Right lobe of liver (tissue), 4 donors: ENCODE results near the gene PML.

Source experiments
- POLR2A ChIP-seq: fragments of 450-650 bp; IDR thresholded peaks from one replicate; pipeline ENCODE4 v1.6.1; 2017; ENCODE audit warnings: antibody characterized with exemption, mild to moderate bottlenecking
- TF ChIP-seq, protein P1 (sequence below), 4 donors: fragments of 200-600 bp in 3 of 4; fragments of 450-650 bp in 1 of 4; IDR thresholded peaks; one replicate each; pipeline versions ENCODE4 v1.5.1 to v1.8.0; 2016 to 2022; ENCODE audit warnings: antibody characterized with exemption in 4 of 4, mild to moderate bottlenecking in 2 of 4
- donor health status: DM: no; HTN: no; CAD: no.
- donor health status: DM: no; HTN: no; CAD: no.
- donor health status: DM: no; HTN: yes; CAD: no.

DNA sequence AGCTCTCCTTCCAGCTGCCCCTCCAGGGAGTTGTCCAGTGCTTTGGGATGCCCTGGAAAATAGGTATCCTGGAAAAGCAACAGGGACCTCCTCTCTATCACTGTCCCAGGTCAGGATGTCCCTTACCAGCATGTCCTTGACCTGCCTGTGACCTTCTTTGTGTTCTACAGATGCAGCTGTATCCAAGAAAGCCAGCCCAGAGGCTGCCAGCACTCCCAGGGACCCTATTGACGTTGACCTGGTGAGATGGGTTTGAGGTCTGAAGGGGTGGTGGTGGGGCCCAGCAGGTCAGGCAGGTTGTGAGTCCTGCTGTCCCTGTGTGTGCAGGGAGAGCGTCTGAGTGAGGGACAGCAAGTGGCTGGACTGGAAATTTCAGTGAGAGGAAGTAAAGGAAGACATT, 30.2 kb downstream of the PML start:
- TF ChIP-seq, protein P1, sequence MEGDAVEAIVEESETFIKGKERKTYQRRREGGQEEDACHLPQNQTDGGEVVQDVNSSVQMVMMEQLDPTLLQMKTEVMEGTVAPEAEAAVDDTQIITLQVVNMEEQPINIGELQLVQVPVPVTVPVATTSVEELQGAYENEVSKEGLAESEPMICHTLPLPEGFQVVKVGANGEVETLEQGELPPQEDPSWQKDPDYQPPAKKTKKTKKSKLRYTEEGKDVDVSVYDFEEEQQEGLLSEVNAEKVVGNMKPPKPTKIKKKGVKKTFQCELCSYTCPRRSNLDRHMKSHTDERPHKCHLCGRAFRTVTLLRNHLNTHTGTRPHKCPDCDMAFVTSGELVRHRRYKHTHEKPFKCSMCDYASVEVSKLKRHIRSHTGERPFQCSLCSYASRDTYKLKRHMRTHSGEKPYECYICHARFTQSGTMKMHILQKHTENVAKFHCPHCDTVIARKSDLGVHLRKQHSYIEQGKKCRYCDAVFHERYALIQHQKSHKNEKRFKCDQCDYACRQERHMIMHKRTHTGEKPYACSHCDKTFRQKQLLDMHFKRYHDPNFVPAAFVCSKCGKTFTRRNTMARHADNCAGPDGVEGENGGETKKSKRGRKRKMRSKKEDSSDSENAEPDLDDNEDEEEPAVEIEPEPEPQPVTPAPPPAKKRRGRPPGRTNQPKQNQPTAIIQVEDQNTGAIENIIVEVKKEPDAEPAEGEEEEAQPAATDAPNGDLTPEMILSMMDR (IDR thresholded peaks at IDR 0.05): no peak
- TF ChIP-seq POLR2A: no peak
